Fibroblast of pulmonary artery (primary cell): ENCODE results near the gene FOXO6.

ENCODE experiments used
- DNase-seq: peaks from one replicate; pipeline ENCODE4 v3.0.0-alpha.2; 2010; ENCODE audit warnings: low read depth
- H3K4me3 ChIP-seq: replicated peaks from 2 replicates; pipeline ENCODE4 v1.5.1; 2011; ENCODE audit warnings: low read depth, mild to moderate bottlenecking, control low read depth, low read length, moderate library complexity
- CTCF ChIP-seq: IDR thresholded peaks from 2 replicates; pipeline ENCODE4 v1.5.1; 2011; ENCODE audit warnings: mild to moderate bottlenecking, control low read depth, low read length, inconsistent platforms; ENCODE audit errors: missing control alignments

FOXO6 gene

GRCh38 chr1:41410462-41410861, 49.2 kb downstream of the FOXO6 start:
- H3K4me3 ChIP-seq, result no peak overlapping the region
- no peak for TF ChIP-seq CTCF
- no peak for DNase-seq

- DNase-seq, result no peak
- no peak for TF ChIP-seq CTCF
- H3K4me3 ChIP-seq, result no peak overlapping the region
Measured at GRCh38 chr1:41411229-41411628, 50.0 kb downstream of the FOXO6 start.

GRCh38 chr1:41412748-41413147, 51.5 kb downstream of the FOXO6 start:
- no peak for TF ChIP-seq CTCF
- DNase-seq, result no peak
- no peak overlapping the region for H3K4me3 ChIP-seq

DNA sequence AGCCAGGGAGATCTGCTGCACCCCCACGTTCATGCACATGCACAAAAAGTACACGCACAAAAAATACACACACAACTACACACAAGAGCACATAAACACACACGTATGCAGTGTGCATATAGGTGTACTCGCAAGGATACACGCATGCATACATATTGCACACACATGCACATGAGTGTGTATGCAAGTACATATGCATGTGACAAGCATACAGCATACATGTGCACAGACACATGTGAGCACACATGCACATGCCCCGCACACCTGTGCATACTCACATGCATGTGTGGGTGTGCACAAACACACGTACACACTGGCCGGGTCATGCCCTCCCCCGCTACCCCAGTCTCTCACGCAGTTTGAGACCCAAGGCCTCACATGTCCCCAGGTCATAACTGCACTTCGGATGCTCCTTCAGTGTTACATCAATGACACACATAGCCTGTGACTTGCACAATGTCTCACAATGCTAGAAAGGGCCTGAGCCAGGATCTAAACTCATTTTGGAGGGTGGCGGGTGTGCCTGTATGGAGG, 52.6 kb downstream of the FOXO6 start:
- TF ChIP-seq CTCF, result no peak
- H3K4me3 ChIP-seq, result no peak overlapping the region
- DNase-seq, result no peak

DNA sequence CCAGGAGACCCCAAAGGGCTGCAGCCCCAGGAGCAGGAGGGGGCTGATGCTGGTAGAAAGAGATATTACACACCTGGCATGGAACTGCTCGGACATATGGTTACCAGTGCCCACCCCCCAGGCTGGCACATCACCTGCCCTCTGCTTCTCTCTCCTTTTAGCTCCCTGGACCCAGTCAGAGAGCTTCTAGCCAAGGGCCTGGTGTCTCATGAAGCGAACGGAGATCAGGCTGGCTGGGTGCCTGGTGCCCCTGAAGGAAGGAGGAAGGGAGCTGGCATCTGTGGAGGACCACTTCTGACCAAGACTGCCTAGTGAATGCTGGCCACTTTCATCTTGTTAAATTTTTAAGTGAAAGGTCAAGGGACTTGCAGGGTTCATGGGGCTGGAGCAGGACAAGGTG, 53.1 kb downstream of the FOXO6 start:
- DNase-seq, result no peak
- TF ChIP-seq CTCF, result no peak
- H3K4me3 ChIP-seq, result no peak overlapping the region

DNA sequence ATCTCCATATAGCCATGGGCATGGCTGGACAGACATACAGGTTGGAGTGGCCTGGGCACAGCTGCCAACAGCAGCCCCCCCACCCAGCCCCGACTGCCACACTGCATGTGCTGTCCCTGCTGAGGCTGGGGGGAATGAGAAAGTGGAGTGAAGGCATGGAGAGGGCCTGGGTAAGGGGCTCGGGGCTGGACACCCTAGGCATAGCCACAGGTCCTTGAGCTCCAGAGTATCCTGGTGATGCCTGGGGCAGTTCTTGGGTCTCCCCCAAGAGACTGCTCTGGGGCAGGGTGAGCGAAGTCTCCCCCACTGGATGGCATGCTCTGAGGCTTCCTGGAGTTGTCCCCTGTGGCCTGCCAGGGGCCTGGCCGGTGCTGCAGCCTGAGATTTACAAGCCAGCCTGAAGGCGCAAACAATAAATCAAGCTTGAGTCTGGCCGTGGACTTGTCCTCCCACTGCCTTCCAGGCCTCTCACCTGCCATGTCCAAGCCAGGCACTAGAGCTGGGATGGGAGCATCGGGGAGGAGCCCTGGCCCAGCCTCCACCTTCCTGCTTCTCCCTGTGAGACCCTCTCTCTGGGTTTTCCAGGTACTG, 53.6 kb downstream of the FOXO6 start:
- TF ChIP-seq CTCF, result no peak
- no peak for DNase-seq
- no peak overlapping the region for H3K4me3 ChIP-seq

DNA sequence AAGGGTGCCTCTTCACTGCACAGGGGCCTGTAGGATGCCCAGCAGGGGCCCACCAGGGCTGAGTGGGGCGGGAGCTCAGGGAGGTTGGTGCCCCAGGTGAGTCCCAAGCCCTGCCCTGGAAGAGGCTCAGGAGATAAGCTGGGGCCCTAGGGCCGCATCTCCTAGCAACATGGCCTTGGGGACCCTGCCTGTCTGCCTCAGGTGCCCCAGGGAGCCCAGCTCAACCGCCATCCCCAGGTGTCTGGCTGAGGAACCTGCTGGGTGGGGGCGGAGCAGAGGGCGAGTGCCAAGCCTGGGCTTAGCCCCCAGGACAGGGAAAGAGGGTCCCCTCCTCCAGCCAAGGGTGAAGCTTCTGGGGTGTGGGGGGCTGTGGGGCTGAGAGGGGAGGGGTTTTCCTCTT, 54.8 kb downstream of the FOXO6 start:
- no peak for DNase-seq
- no peak overlapping the region for H3K4me3 ChIP-seq
- TF ChIP-seq CTCF, result no peak
